Karpas-422 (cell line): ENCODE data around the gene FAM174B. TPM values are rescaled to one million over a fixed set of nuclear protein-coding genes. Genes with fewer than 3 reads are reported as not detected.

Source experiments
- DNase-seq: peaks from one replicate; pipeline ENCODE4 v3.0.0-alpha.2; 2015
- H2AFZ ChIP-seq: fragments of 200-600 bp; sonication (generic); 2 replicates; pipeline ENCODE4 v1.6.1; 2014; ENCODE audit warnings: antibody characterized with exemption, low read length, mixed read lengths
- H3K27ac ChIP-seq: fragments of 200-600 bp; sonication (generic); 2 replicates; pipeline ENCODE4 v1.5.1; 2014; ENCODE audit warnings: mild to moderate bottlenecking, low read length, moderate library complexity
- H3K27me3 ChIP-seq: fragments of 200-600 bp; sonication (generic); 2 replicates; pipeline ENCODE4 v1.6.1; 2014; ENCODE audit warnings: low read length, mixed read lengths
- H3K36me3 ChIP-seq: fragments of 200-600 bp; sonication (generic); 2 replicates; pipeline ENCODE4 v1.6.1; 2014; ENCODE audit warnings: low read length, mixed read lengths; ENCODE audit not compliant: insufficient read depth
- H3K4me1 ChIP-seq: fragments of 200-600 bp; sonication (generic); 2 replicates; pipeline ENCODE4 v1.6.1; 2014; ENCODE audit warnings: mild to moderate bottlenecking, low read length, mixed read lengths
- H3K4me2 ChIP-seq: fragments of 200-600 bp; sonication (generic); 2 replicates; pipeline ENCODE4 v1.6.1; 2014; ENCODE audit warnings: low read length, low read depth, mild to moderate bottlenecking; ENCODE audit not compliant: poor library complexity, severe bottlenecking
- H3K4me3 ChIP-seq: fragments of 200-600 bp; sonication (generic); 2 replicates; pipeline ENCODE4 v1.5.1; 2014; ENCODE audit warnings: mild to moderate bottlenecking, antibody characterized with exemption, low read length, mixed read lengths
- H3K79me2 ChIP-seq: fragments of 200-600 bp; sonication (generic); 2 replicates; pipeline ENCODE4 v1.6.1; 2014; ENCODE audit warnings: mild to moderate bottlenecking, low read length, mixed read lengths
- H3K9ac ChIP-seq: fragments of 200-600 bp; sonication (generic); 2 replicates; pipeline ENCODE4 v1.6.0; 2014; ENCODE audit warnings: low read length
- H3K9me2 ChIP-seq: fragments of 200-600 bp; sonication (generic), shearing (Covaris generic); replicated peaks from 2 replicates; pipeline ENCODE4 v1.6.0; 2014; ENCODE audit warnings: mild to moderate bottlenecking, low read length, moderate library complexity; ENCODE audit not compliant: insufficient read depth
- H3K9me3 ChIP-seq: fragments of 300-700, 200-600 bp; sonication (generic); 2 replicates; pipeline ENCODE4 v1.6.1; 2014; ENCODE audit warnings: low read length, mixed read lengths
- H4K20me1 ChIP-seq: fragments of 200-600 bp; sonication (generic); 2 replicates; pipeline ENCODE4 v1.6.1; 2014; ENCODE audit warnings: mild to moderate bottlenecking, antibody characterized with exemption, low read length, low read depth; ENCODE audit not compliant: insufficient read depth
- total RNA-seq: library from RNA; depleted of rRNA; stranded (reverse); fragments of >200 nt; shearing (Covaris generic); gene quantifications from 2 replicates; pipeline ENCODE4 v1.2.3, GENCODE V29; 2014; ENCODE audit warnings: low replicate concordance

The FAM174B gene
- total RNA-seq, 1 experiment from 2014 or later: not detected

GRCh38 chr15:92606126-92606835 is 49.3 kb downstream of the FAM174B start:
- no peak for DNase-seq
- Histone ChIP-seq H3K4me1 (no peaks in the 10 kb centered on the region), H3K9me3 (no peaks in the 10 kb centered on the region), H3K4me3 (no peak overlapping the region), H3K36me3 (no peaks in the 10 kb centered on the region), H3K9ac (no peak overlapping the region), H3K4me2 (no peak overlapping the region), H4K20me1 (no peaks in the 10 kb centered on the region), H2AFZ (no peak overlapping the region), H3K27ac (no peak overlapping the region), H3K27me3 (no peaks in the 10 kb centered on the region), H3K79me2 (no peaks in the 10 kb centered on the region), H3K9me2 (no peaks in the 10 kb centered on the region)

DNA sequence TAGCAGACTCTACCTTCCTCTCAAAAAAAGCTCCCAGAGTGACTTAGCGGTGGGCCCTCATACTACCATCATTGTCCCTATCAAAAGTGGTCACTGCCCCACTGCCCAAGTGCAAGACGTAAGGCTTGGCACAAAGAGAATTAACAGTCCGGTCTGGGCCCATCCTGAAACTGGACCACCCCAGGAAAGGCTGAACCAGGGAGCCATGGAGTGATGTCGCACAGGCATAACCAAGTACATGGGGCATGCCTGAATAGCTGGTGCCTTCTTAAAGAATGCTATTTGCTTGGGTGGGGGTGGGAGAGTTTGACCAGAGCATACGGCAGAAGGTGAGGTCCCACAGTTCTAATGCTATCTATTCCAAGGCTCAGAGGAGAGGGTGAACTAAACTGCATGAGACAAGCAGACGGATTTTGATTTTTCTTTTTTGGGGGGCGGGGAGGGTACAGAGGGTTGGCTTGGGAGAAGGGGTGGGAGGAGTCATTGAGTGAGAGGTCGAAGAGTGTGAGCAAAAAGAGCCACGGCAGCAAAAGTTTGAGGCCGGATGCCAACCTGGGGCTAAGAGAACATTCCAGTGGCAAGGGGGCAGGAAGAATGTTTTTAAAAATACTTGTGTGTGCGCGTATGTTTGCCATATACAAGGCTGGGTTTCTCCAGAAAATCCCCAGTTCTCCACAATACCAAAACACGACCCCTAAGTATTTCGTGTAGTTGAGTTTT is 50.2 kb downstream of the FAM174B start:
- Histone ChIP-seq H3K4me3 (no peak overlapping the region), H3K9ac (no peak overlapping the region), H3K4me1 (no peaks in the 10 kb centered on the region), H3K27me3 (no peaks in the 10 kb centered on the region), H3K9me2 (no peaks in the 10 kb centered on the region), H3K36me3 (no peaks in the 10 kb centered on the region), H3K79me2 (no peaks in the 10 kb centered on the region), H3K27ac (no peak overlapping the region), H3K9me3 (no peaks in the 10 kb centered on the region), H4K20me1 (no peaks in the 10 kb centered on the region), H2AFZ (no peak overlapping the region), H3K4me2 (no peak overlapping the region)
- DNase-seq: no peak

DNA sequence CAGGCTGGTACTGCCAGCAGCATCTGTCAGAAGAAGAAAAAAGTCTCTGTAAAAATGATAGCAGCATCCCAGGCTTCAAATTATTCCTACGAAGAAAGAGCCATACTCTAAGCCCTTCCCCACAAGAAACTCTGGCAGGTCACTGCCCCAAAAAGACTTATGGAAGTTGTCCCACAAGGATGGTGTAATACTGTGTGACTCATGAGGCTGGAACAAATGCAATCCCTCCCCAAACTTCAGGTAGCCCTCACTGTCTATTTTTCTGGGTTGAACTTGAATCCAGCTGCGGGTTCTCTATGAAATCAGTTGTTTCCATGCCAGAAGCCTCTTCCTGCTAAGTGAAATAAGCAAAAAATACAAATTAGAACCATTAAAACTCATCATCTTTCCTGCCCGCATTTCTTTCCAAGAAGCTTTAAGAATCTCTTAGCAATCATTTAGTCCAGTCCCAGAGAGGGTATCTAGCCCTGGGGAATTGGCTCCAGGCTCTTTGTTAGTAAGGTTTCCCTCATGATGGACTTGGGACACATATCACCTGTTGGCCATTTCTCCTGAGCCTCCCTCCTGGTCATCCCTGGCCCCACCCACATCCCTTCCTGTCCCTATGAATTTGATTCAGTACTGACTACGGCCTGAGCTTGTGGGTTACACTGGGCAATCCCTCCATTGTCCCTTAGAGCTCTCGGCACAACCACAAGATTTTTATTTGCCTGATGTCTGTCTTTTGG is 51.7 kb downstream of the FAM174B start:
- Histone ChIP-seq H4K20me1 (no peaks in the 10 kb centered on the region), H3K9me3 (no peaks in the 10 kb centered on the region), H2AFZ (no peak overlapping the region), H3K27me3 (no peaks in the 10 kb centered on the region), H3K4me3 (no peak overlapping the region), H3K79me2 (no peaks in the 10 kb centered on the region), H3K9ac (no peak overlapping the region), H3K9me2 (no peaks in the 10 kb centered on the region), H3K4me2 (no peak overlapping the region), H3K27ac (no peak overlapping the region), H3K4me1 (no peaks in the 10 kb centered on the region), H3K36me3 (no peaks in the 10 kb centered on the region)
- no peak for DNase-seq

DNA sequence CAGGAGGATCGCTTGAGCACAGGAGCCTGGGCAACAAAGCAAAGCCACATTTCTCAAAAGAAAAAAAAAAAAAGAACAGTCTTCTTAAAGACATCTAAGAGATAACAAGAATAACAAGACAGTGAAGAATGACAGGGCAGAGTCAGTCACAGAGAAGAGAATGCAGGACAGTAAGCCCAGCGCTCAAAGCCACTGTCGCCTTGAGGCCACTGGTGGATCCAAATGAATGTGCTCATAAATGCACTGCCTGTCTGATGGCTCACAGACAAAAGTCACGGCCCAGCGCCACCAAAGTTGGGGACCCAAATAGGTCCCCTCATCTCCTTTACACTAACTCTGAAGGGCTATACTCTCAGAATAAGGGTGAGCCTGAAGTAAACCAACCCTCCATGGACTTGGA is 52.3 kb downstream of the FAM174B start:
- Histone ChIP-seq H3K4me1 (no peaks in the 10 kb centered on the region), H3K9me3 (no peaks in the 10 kb centered on the region), H3K27me3 (no peaks in the 10 kb centered on the region), H3K27ac (no peak overlapping the region), H3K9ac (no peak overlapping the region), H3K4me3 (no peak overlapping the region), H3K9me2 (no peaks in the 10 kb centered on the region), H3K4me2 (no peak overlapping the region), H2AFZ (no peak overlapping the region), H3K36me3 (no peaks in the 10 kb centered on the region), H4K20me1 (no peaks in the 10 kb centered on the region), H3K79me2 (no peaks in the 10 kb centered on the region)
- no peak for DNase-seq

DNA sequence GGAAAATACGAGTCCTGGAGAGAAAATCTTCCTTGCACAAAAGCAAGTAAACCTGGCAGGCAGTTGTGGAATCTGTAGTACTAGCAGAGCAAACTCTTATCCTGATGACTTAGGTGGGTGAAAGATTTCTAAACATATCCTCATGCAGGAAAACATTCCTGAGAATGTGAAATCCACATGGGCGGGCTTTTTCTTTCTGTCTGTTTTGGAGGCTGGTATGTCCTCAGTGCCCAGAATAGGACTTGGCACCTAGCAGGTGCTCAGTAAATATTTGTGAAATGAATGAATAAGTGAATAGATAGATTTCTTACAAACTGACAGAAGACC is 53.3 kb downstream of the FAM174B start:
- no peaks in the 10 kb centered on the region for H3K9me3 ChIP-seq
- no peak overlapping the region for H3K27ac ChIP-seq
- no peak overlapping the region for H3K4me2 ChIP-seq
- no peak overlapping the region for H3K9ac ChIP-seq
- no peaks in the 10 kb centered on the region for H3K36me3 ChIP-seq
- H2AFZ ChIP-seq: no peak overlapping the region
- no peak overlapping the region for H3K4me3 ChIP-seq
- no peaks in the 10 kb centered on the region for H4K20me1 ChIP-seq
- no peaks in the 10 kb centered on the region for H3K9me2 ChIP-seq
- no peaks in the 10 kb centered on the region for H3K79me2 ChIP-seq
- no peaks in the 10 kb centered on the region; the same call in 1 of the 2 replicates for H3K27me3 ChIP-seq
- no peaks in the 10 kb centered on the region for H3K4me1 ChIP-seq
- no peak for DNase-seq

DNA sequence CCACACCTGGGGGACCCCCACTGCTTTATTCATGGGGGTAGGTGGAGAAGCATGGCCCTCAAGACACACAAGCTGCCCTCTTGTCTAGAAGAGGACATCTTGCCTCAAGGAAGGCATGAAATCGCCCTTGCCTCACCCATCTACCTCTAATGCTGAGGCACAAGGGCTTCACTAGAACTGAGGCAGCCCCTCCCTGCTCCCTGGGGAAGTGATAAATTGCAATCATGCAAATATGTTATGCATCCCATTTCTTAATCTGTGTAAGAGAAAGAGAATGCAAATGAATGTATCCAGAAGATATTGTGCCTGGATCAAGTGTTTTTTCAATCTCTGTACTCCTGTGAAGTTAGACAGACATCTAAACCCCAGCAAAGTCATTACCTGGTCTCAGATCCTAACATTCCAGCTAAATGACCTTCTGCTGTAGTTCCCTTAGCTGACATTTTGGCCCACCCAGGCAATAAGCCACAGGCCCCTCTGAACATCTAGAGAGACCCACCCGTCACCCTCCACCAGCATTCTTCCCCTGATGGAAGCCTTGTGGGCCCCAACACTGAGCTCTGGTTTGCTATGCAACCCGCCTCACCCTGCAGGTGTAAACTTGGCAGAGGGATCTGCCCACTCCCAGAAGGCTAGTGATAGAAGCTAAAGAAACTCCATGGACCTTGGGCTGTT is 53.8 kb downstream of the FAM174B start:
- Histone ChIP-seq H3K79me2 (no peaks in the 10 kb centered on the region), H3K9me2 (no peaks in the 10 kb centered on the region), H3K9ac (no peak overlapping the region), H3K27ac (no peak overlapping the region), H3K4me1 (no peaks in the 10 kb centered on the region), H3K36me3 (no peaks in the 10 kb centered on the region), H3K4me2 (no peak overlapping the region), H3K9me3 (no peaks in the 10 kb centered on the region), H3K4me3 (no peak overlapping the region), H3K27me3 (no peaks in the 10 kb centered on the region; the same call in 1 of the 2 replicates), H2AFZ (no peak overlapping the region), H4K20me1 (no peaks in the 10 kb centered on the region)
- no peak for DNase-seq

- no peak overlapping the region for H3K4me2 ChIP-seq
Observed at GRCh38 chr15:92600856-92601255, 54.7 kb downstream of the FAM174B start.

More at GRCh38 chr15:92600856-92601255, 54.7 kb downstream of the FAM174B start:
- no peak overlapping the region for H3K27ac ChIP-seq
- no peaks in the 10 kb centered on the region for H4K20me1 ChIP-seq
- no peaks in the 10 kb centered on the region for H3K79me2 ChIP-seq
- no peaks in the 10 kb centered on the region for H3K36me3 ChIP-seq
- H3K4me3 ChIP-seq: no peak overlapping the region
- H3K9me3 ChIP-seq: no peaks in the 10 kb centered on the region
- H3K4me1 ChIP-seq: no peaks in the 10 kb centered on the region
- no peak overlapping the region for H2AFZ ChIP-seq
- no peak for DNase-seq
- H3K9me2 ChIP-seq: no peaks in the 10 kb centered on the region
- no peak overlapping the region for H3K9ac ChIP-seq
- no peaks in the 10 kb centered on the region; the same call in 1 of the 2 replicates for H3K27me3 ChIP-seq
